OCI-LY1 (cell line): ENCODE results near the gene PDZRN3.

Experiments used
- EZH2 ChIP-seq: fragments of 200-600 bp; sonication (generic), shearing (Covaris generic); IDR thresholded peaks from 2 replicates; pipeline ENCODE4 v1.8.0; 2017; ENCODE audit warnings: borderline replicate concordance, mixed run types, mild to moderate bottlenecking, antibody characterized with exemption, low read length, moderate library complexity, mixed read lengths
- TF ChIP-seq, protein P1 (sequence below): fragments of 200-600 bp; sonication (generic), shearing (Covaris generic); IDR thresholded peaks from 2 replicates; pipeline ENCODE4 v1.5.1; 2017; ENCODE audit warnings: mild to moderate bottlenecking, antibody characterized with exemption, low read length, moderate library complexity, mixed read lengths

GRCh38 chr3:73503781-73504180 lies 121.0 kb downstream of the PDZRN3 start:
- TF ChIP-seq, protein P1, sequence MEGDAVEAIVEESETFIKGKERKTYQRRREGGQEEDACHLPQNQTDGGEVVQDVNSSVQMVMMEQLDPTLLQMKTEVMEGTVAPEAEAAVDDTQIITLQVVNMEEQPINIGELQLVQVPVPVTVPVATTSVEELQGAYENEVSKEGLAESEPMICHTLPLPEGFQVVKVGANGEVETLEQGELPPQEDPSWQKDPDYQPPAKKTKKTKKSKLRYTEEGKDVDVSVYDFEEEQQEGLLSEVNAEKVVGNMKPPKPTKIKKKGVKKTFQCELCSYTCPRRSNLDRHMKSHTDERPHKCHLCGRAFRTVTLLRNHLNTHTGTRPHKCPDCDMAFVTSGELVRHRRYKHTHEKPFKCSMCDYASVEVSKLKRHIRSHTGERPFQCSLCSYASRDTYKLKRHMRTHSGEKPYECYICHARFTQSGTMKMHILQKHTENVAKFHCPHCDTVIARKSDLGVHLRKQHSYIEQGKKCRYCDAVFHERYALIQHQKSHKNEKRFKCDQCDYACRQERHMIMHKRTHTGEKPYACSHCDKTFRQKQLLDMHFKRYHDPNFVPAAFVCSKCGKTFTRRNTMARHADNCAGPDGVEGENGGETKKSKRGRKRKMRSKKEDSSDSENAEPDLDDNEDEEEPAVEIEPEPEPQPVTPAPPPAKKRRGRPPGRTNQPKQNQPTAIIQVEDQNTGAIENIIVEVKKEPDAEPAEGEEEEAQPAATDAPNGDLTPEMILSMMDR: no peak
- no peak for TF ChIP-seq EZH2
